Esophagus squamous epithelium (tissue), 4 donors: Measurements from ENCODE around the gene SMIM14.

ENCODE experiments used
- CTCF ChIP-seq, 6 experiments: fragments of 450-650 bp in 4 of 6; fragments of 200-600 bp in 2 of 6; sonication (generic) in 2 of 6; IDR thresholded peaks; one replicate each; pipeline ENCODE4 v1.5.1; 2016 to 2019; ENCODE audit warnings: antibody characterized with exemption in 6 of 6, mild to moderate bottlenecking in 4 of 6, moderate library complexity in 4 of 6
- POLR2A ChIP-seq, 4 donors: fragments of 450-650 bp; IDR thresholded peaks; one replicate each; pipeline ENCODE4 v1.6.1; 2017; ENCODE audit warnings: antibody characterized with exemption in 4 of 4, mild to moderate bottlenecking in 4 of 4, moderate library complexity in 3 of 4

GRCh38 chr4:39529534-39529933, 109.1 kb downstream of the SMIM14 start:
- TF ChIP-seq CTCF (IDR thresholded peaks at IDR 0.05): no peak
- no peak for TF ChIP-seq POLR2A (IDR thresholded peaks at IDR 0.05)
